HL-60 (cell line): Measurements from ENCODE around the gene WDR31.

Experiments
- DNase-seq, 2 experiments: peaks; one replicate each; pipeline ENCODE4 v3.0.0-alpha.2; 2010 to 2020; ENCODE audit warnings: low read depth in 1 of 2, low spot score in 1 of 2
- H3K27ac ChIP-seq: fragments of 250-450 bp; sonication (Bioruptor Pico); replicated peaks from 2 replicates; pipeline ENCODE4 v1.5.1; 2020; ENCODE audit warnings: mild to moderate bottlenecking, moderate library complexity
- H3K27me3 ChIP-seq: fragments of 250-450 bp; sonication (Bioruptor Pico); 2 replicates; pipeline ENCODE4 v1.5.1; 2021; ENCODE audit warnings: mild to moderate bottlenecking, moderate library complexity; ENCODE audit not compliant: insufficient read depth, poor library complexity, severe bottlenecking
- H3K4me3 ChIP-seq: replicated peaks from 2 replicates; pipeline ENCODE4 v1.5.1; 2011; ENCODE audit warnings: mild to moderate bottlenecking, control low read depth, low read length; ENCODE audit not compliant: insufficient read depth
- CTCF ChIP-seq: IDR thresholded peaks from one replicate; pipeline ENCODE4 v1.5.1; 2011; ENCODE audit warnings: low read length, control low read depth, inconsistent platforms; ENCODE audit not compliant: insufficient read depth
- GABPA ChIP-seq: IDR thresholded peaks from 2 replicates; pipeline ENCODE4 v1.6.1; 2012; ENCODE audit warnings: low read depth
- POLR2AphosphoS5 ChIP-seq: IDR thresholded peaks from 2 replicates; pipeline ENCODE4 v1.6.1; 2012; ENCODE audit warnings: low read depth
- SPI1 ChIP-seq: IDR thresholded peaks from 2 replicates; pipeline ENCODE4 v1.6.1; 2012; ENCODE audit warnings: low read depth, mild to moderate bottlenecking, borderline replicate concordance
- TF ChIP-seq, protein P1 (sequence below): IDR thresholded peaks from 2 replicates; pipeline ENCODE4 v1.6.1; 2012; ENCODE audit warnings: low read depth; ENCODE audit not compliant: insufficient replicate concordance

The WDR31 gene

DNA sequence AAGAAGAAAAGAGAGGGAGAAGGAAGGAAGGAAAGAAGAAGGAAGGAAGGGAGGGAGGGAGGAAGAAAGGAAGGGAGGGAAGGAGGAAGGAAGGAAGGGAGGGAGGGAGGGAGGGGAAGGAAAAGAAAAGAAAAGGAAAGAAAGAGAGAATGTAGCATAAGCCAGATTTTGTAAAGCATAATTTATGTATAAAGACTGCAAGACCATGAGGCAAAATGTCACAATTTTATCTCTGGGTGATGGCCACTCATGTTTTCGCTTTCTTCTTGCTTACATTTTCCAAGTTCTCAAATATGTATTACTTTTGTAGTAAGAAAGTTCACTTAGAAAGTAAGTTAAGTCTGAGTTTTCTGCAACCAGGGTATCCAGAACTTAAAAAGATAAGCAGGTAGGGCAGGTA lies 33.5 kb downstream of the WDR31 start:
- no peaks in the 10 kb centered on the region for H3K27me3 ChIP-seq
- no peak for TF ChIP-seq SPI1
- TF ChIP-seq, protein P1, sequence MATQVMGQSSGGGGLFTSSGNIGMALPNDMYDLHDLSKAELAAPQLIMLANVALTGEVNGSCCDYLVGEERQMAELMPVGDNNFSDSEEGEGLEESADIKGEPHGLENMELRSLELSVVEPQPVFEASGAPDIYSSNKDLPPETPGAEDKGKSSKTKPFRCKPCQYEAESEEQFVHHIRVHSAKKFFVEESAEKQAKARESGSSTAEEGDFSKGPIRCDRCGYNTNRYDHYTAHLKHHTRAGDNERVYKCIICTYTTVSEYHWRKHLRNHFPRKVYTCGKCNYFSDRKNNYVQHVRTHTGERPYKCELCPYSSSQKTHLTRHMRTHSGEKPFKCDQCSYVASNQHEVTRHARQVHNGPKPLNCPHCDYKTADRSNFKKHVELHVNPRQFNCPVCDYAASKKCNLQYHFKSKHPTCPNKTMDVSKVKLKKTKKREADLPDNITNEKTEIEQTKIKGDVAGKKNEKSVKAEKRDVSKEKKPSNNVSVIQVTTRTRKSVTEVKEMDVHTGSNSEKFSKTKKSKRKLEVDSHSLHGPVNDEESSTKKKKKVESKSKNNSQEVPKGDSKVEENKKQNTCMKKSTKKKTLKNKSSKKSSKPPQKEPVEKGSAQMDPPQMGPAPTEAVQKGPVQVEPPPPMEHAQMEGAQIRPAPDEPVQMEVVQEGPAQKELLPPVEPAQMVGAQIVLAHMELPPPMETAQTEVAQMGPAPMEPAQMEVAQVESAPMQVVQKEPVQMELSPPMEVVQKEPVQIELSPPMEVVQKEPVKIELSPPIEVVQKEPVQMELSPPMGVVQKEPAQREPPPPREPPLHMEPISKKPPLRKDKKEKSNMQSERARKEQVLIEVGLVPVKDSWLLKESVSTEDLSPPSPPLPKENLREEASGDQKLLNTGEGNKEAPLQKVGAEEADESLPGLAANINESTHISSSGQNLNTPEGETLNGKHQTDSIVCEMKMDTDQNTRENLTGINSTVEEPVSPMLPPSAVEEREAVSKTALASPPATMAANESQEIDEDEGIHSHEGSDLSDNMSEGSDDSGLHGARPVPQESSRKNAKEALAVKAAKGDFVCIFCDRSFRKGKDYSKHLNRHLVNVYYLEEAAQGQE, result no peak
- no peak overlapping the region for H3K27ac ChIP-seq
- no peak overlapping the region for H3K4me3 ChIP-seq
- DNase-seq, result no peak

GRCh38 chr9:113302792-113303418 lies 37.2 kb downstream of the WDR31 start, which contains the start of gene RNF183:
RNF183 (minus strand) TSS chr9:113303376; CDS start chr9:113298184, 5,192 bp downstream.
- H3K27me3 ChIP-seq, result no peaks in the 10 kb centered on the region
- H3K4me3 ChIP-seq, result no peak within 1 kb of the TSS
- TF ChIP-seq GABPA, result no peak
- TF ChIP-seq SPI1, result no peak
- TF ChIP-seq POLR2AphosphoS5, result no peak
- TF ChIP-seq CTCF, result no peak
- TF ChIP-seq, protein P1, result no peak
- no peak within 1 kb of the TSS for H3K27ac ChIP-seq
- DNase-seq, result no peak

DNA sequence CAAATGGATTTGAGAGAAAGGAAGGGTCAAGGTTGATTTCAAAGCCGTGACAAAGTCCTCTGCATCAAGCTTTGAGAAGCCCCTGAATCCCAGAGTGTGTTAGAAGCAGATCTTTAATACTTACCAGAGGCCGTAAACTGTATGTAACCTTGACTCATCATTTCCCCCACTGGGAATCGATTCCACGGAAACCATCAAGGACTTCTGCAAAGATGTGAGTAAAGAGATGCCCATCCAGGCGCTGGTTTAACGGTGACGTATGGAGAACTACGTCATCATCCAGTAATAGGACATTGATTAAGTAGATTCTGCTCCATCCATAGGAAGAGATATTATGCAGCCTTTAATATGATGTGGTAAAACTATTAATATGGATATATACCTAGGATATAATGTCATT lies 38.5 kb downstream of the WDR31 start:
- DNase-seq, result no peak
- Histone ChIP-seq H3K4me3 (no peak overlapping the region), H3K27me3 (no peaks in the 10 kb centered on the region), H3K27ac (no peak overlapping the region)
- TF ChIP-seq CTCF (no peak), POLR2AphosphoS5 (no peak), GABPA (no peak), SPI1 (no peak)
- TF ChIP-seq, protein P1, result no peak
